ENCODE data around the gene LDLR.

- no peak for TF ChIP-seq POLR2A (IDR thresholded peaks at IDR 0.05)
- TF ChIP-seq CTCF (IDR thresholded peaks at IDR 0.05), result no peak
- no peak for TF ChIP-seq POLR2AphosphoS5 (IDR thresholded peaks at IDR 0.05)
- no peak for TF ChIP-seq EP300 (IDR thresholded peaks at IDR 0.05)
Observed at GRCh38 chr19:11123114-11123513, 33.9 kb downstream of the LDLR start.

Data from upper lobe of left lung (tissue), 4 donors.